ENCODE data around the gene OR6A2. TPM values are rescaled to one million over a fixed set of nuclear protein-coding genes. Genes with fewer than 3 reads are reported as not detected.
"Not testable (repeated sequence)": the region's sequence is repeated elsewhere in the genome, so short reads cannot be mapped to it uniquely, and the experiment has no call there.

The OR6A2 gene
- total RNA-seq, 1 experiment from 2014 or later, result 0.33 TPM

DNA sequence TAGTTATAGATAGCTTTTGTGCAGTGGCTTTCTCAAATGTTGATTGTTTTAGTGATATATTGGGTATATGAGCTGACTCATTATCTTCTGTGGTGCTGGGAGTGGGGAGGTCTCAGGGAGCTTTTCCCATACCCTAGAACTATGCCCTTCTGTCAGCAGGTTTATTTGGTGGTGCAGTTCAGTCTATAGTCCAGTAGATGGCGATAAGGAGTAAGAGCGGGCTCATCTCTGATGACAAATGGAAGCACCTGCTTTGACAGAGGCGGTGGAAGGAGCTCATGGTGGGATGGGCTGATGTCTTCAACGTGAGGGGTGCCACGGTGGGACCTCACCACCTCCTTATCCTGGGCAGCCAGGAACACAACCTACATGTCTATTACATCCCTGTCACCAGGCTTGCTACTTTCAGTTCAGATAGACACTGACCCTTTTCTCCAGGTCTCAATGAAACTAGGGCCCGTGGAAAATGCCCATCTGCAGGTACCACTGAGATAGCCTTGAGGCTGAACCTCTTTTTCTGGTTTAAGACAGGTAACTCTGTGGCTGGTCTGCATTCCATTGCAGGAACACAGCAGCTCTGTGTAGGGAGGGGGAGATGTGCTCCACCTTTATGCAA is 13.0 kb upstream of the OR6A2 start:
- H3K27ac ChIP-seq (ENCODE audit: insufficient read length, low read depth, low read length), result no peak overlapping the region
- H4K5ac ChIP-seq (ENCODE audit: insufficient read length, low read depth, low read length), result no peak overlapping the region
- H2AFZ ChIP-seq (ENCODE audit: low read length), result no peak overlapping the region
- H2BK5ac ChIP-seq (ENCODE audit: insufficient read length, low read length), result no peak overlapping the region
- no peak overlapping the region for H3K4ac ChIP-seq (ENCODE audit: low read depth, low read length)
- no peak overlapping the region for H3K4me3 Mint-ChIP-seq
- H3K9ac ChIP-seq (ENCODE audit: extremely low read depth, insufficient read length, low read length), result no peak overlapping the region
- TF ChIP-seq CTCF (conservative IDR thresholded peaks at IDR 0.05), result peak; percentile 91
- no peak overlapping the region for H2BK15ac ChIP-seq (ENCODE audit: low read depth, low read length)
- H4K8ac ChIP-seq (replicated peaks; ENCODE audit: insufficient read length, low read depth, low read length), result no peak overlapping the region
- WGBS (ENCODE audit: extremely low coverage, insufficient read length, low lambda C conversion rate), result no CpG with 5 or more reads among the region's 6 CpGs
- H3K27ac Mint-ChIP-seq, result no peak overlapping the region
- H3K23ac ChIP-seq (ENCODE audit: insufficient read length, low read depth, low read length), result no peak overlapping the region
- no peak overlapping the region for H2BK20ac ChIP-seq (ENCODE audit: low read depth, low read length, poor library complexity, severe bottlenecking)
- H3K4me1 ChIP-seq (ENCODE audit: insufficient read depth, low read length), result no peaks in the 10 kb centered on the region
- no peak overlapping the region for H2BK12ac ChIP-seq (ENCODE audit: insufficient read length, low read depth, low read length)
- no peaks in the 10 kb centered on the region for H3K79me1 ChIP-seq (ENCODE audit: insufficient read depth, low read depth, low read length, poor library complexity, severe bottlenecking)
- H3K4me1 Mint-ChIP-seq, result peaks cover 6 to 12% of the 10 kb centered on the region in 2 experiments
- H3K27me3 Mint-ChIP-seq (ENCODE audit: low read depth), result no peaks in the 10 kb centered on the region; the same call in 1 of the 2 replicates
- no peaks in the 10 kb centered on the region for H3K9me3 ChIP-seq (ENCODE audit: control insufficient read depth, low read depth, low read length)
- H4K91ac ChIP-seq (ENCODE audit: insufficient read length, low read depth, low read length), result no peak overlapping the region
- H4K20me1 ChIP-seq (ENCODE audit: control insufficient read depth, insufficient read depth, insufficient read length), result no peaks in the 10 kb centered on the region
- H2BK120ac ChIP-seq (ENCODE audit: low read depth, low read length, poor library complexity, severe bottlenecking), result no peak overlapping the region
- no peak overlapping the region for H3T11ph ChIP-seq (ENCODE audit: low read length)
- DNase-seq, result peak; percentile 52
- no peaks in the 10 kb centered on the region for H3K79me2 ChIP-seq (ENCODE audit: insufficient read depth, low read length)
- no peak overlapping the region for H3K14ac ChIP-seq (ENCODE audit: insufficient read depth, low read length)
- no peak overlapping the region for H3K56ac ChIP-seq (ENCODE audit: insufficient read length, low read depth, low read length)
- no peak overlapping the region for H2AK5ac ChIP-seq (ENCODE audit: insufficient read length, low read length)
- H3K27me3 ChIP-seq (ENCODE audit: insufficient read depth, low read length), result no peaks in the 10 kb centered on the region
- H3K4me2 ChIP-seq (ENCODE audit: insufficient read depth, insufficient read length, low read length), result no peak overlapping the region
- no peaks in the 10 kb centered on the region; a peak in 1 of 5 replicates for H3K9me3 Mint-ChIP-seq
- no peaks in the 10 kb centered on the region for H3K23me2 ChIP-seq (ENCODE audit: insufficient read length, low read depth, low read length, poor library complexity, severe bottlenecking)
- no peaks in the 10 kb centered on the region; a peak in 1 of 7 replicates for H3K36me3 Mint-ChIP-seq (ENCODE audit: insufficient read depth in 1 of 3, low read depth in 3 of 3)
- no peak overlapping the region for H3K18ac ChIP-seq (ENCODE audit: insufficient read length, low read depth, low read length)

GRCh38 chr11:6801075-6801474 is 1.6 kb upstream of the OR6A2 start:
- H3K4me1 ChIP-seq (ENCODE audit: insufficient read depth, low read length); H4K20me1 ChIP-seq (ENCODE audit: control insufficient read depth, insufficient read depth, insufficient read length); H3K23me2 ChIP-seq (ENCODE audit: insufficient read length, low read depth, low read length, poor library complexity, severe bottlenecking); H3K14ac ChIP-seq (ENCODE audit: insufficient read depth, low read length); H3K9ac ChIP-seq (ENCODE audit: extremely low read depth, insufficient read length, low read length); H4K8ac ChIP-seq (replicated peaks; ENCODE audit: insufficient read length, low read depth, low read length); H3K79me2 ChIP-seq (ENCODE audit: insufficient read depth, low read length); H3K56ac ChIP-seq (ENCODE audit: insufficient read length, low read depth, low read length); H4K5ac ChIP-seq (ENCODE audit: insufficient read length, low read depth, low read length); H2AK5ac ChIP-seq (ENCODE audit: insufficient read length, low read length); H3K23ac ChIP-seq (ENCODE audit: insufficient read length, low read depth, low read length); H3K4me2 ChIP-seq (ENCODE audit: insufficient read depth, insufficient read length, low read length); H2AFZ ChIP-seq (ENCODE audit: low read length); H3K18ac ChIP-seq (ENCODE audit: insufficient read length, low read depth, low read length); H3K4ac ChIP-seq (ENCODE audit: low read depth, low read length); H3T11ph ChIP-seq (ENCODE audit: low read length); H2BK20ac ChIP-seq (ENCODE audit: low read depth, low read length, poor library complexity, severe bottlenecking); H2BK15ac ChIP-seq (ENCODE audit: low read depth, low read length); H3K27ac ChIP-seq (ENCODE audit: insufficient read length, low read depth, low read length); H2BK5ac ChIP-seq (ENCODE audit: insufficient read length, low read length); H3K27me3 ChIP-seq (ENCODE audit: insufficient read depth, low read length); H2BK12ac ChIP-seq (ENCODE audit: insufficient read length, low read depth, low read length); H3K9me3 ChIP-seq (ENCODE audit: control insufficient read depth, low read depth, low read length); H3K79me1 ChIP-seq (ENCODE audit: insufficient read depth, low read depth, low read length, poor library complexity, severe bottlenecking); H3K27me3 Mint-ChIP-seq (ENCODE audit: low read depth); H4K91ac ChIP-seq (ENCODE audit: insufficient read length, low read depth, low read length); H2BK120ac ChIP-seq (ENCODE audit: low read depth, low read length, poor library complexity, severe bottlenecking): not testable (repeated sequence)
- H3K27ac Mint-ChIP-seq, result peak overlapping the region; percentile 25 to 86 (median 56); a peak in 6 of 7 replicates
- DNase-seq, result peak; percentile 74
- peak overlapping the region in 1 of 2 experiments; percentile 16; a peak in 2 of 5 replicates for H3K4me3 Mint-ChIP-seq
- H3K36me3 Mint-ChIP-seq (ENCODE audit: insufficient read depth in 1 of 3, low read depth in 3 of 3), result peaks cover 0 to 17% (median 14%) of the 10 kb centered on the region in 3 experiments; a peak in 5 of 7 replicates
- H3K9me3 Mint-ChIP-seq, result peaks cover 11 to 17% of the 10 kb centered on the region in 2 experiments
- peaks cover 16 to 23% of the 10 kb centered on the region in 2 experiments for H3K4me1 Mint-ChIP-seq

Data from H9 (cell line).